LNCaP clone FGC (cell line): Measurements from ENCODE around the gene EXOC6.

Experiments
- DNase-seq: peaks from one replicate; pipeline ENCODE4 v3.0.0-alpha.2; 2011; ENCODE audit warnings: low read depth
- H3K4me3 ChIP-seq: 2 replicates; pipeline ENCODE4 v1.5.1; 2011; ENCODE audit warnings: mild to moderate bottlenecking, low read depth, low read length, control low read depth
- TF ChIP-seq, protein P1 (sequence below): IDR thresholded peaks from 2 replicates; pipeline ENCODE4 v1.5.1; 2012; ENCODE audit warnings: mild to moderate bottlenecking; ENCODE audit not compliant: control insufficient read depth, insufficient read depth; ENCODE audit errors: extremely low read depth

Gene EXOC6

GRCh38 chr10:93103953-93104352, 255.6 kb downstream of the EXOC6 start:
- TF ChIP-seq, protein P1, sequence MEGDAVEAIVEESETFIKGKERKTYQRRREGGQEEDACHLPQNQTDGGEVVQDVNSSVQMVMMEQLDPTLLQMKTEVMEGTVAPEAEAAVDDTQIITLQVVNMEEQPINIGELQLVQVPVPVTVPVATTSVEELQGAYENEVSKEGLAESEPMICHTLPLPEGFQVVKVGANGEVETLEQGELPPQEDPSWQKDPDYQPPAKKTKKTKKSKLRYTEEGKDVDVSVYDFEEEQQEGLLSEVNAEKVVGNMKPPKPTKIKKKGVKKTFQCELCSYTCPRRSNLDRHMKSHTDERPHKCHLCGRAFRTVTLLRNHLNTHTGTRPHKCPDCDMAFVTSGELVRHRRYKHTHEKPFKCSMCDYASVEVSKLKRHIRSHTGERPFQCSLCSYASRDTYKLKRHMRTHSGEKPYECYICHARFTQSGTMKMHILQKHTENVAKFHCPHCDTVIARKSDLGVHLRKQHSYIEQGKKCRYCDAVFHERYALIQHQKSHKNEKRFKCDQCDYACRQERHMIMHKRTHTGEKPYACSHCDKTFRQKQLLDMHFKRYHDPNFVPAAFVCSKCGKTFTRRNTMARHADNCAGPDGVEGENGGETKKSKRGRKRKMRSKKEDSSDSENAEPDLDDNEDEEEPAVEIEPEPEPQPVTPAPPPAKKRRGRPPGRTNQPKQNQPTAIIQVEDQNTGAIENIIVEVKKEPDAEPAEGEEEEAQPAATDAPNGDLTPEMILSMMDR: no peak
- no peak for DNase-seq
- H3K4me3 ChIP-seq: no peak overlapping the region

GRCh38 chr10:93106631-93107072, 258.3 kb downstream of the EXOC6 start:
- TF ChIP-seq, protein P1: no peak
- H3K4me3 ChIP-seq: no peak overlapping the region
- DNase-seq: no peak
